Endothelial cell of umbilical vein (primary cell): ENCODE data around the gene LFNG. TPM values are rescaled to one million over a fixed set of nuclear protein-coding genes. Genes with fewer than 3 reads are reported as not detected.

ENCODE experiments used
- BruUV-seq: library from RNA; stranded (reverse); fragments of 400-500 nt; replicated peaks from 2 replicates; lab custom pipeline; 2021; lab: Mats Ljungman, UMichigan
- CTCF ChIA-PET: fragments of 300-600, 350-600 bp; sonication (Branson Sonifier 250); formaldehyde crosslinking; loops from one replicate; lab custom pipeline; 2021; ENCODE audit warnings: antibody characterized with exemption, inconsistent platforms; lab: Charles Lee
- POLR2A ChIA-PET: fragments of 300-600, 350-600 bp; sonication (Branson Sonifier 250); formaldehyde crosslinking; loops from one replicate; lab custom pipeline; 2021; ENCODE audit warnings: antibody characterized with exemption, inconsistent platforms; lab: Charles Lee
- DNase-seq: peaks from one replicate; pipeline ENCODE4 v3.0.0-alpha.2; 2011; ENCODE audit warnings: low read depth, low spot score
- FAIRE-seq: peaks from 2 replicates; lab custom pipeline; 2011; peaks lifted over from hg19 to GRCh38; lab: Jason Lieb, UNC
- H2AFZ ChIP-seq: 2 replicates; pipeline ENCODE4 v1.6.0; 2012; ENCODE audit warnings: low read depth, low read length, control low read depth, inconsistent platforms
- H3K27ac ChIP-seq: 2 replicates; pipeline ENCODE4 v1.5.1; 2011; ENCODE audit warnings: low read depth, mild to moderate bottlenecking, control low read depth, low read length, moderate library complexity; ENCODE audit not compliant: insufficient read depth
- H3K27me3 ChIP-seq, 2 experiments: 2 replicates each; pipeline versions ENCODE4 v1.6.0 to v1.6.1; 2011; ENCODE audit warnings: low read length in 2 of 2, mixed read lengths in 1 of 2; ENCODE audit not compliant: control insufficient read depth in 2 of 2, insufficient read depth in 2 of 2
- H3K36me3 ChIP-seq, 2 experiments: 2 replicates in 1 of 2; 3 replicates in 1 of 2; pipeline ENCODE4 v1.5.1; 2011; ENCODE audit warnings: low read length in 2 of 2, mild to moderate bottlenecking in 1 of 2, moderate library complexity in 1 of 2; ENCODE audit not compliant: control insufficient read depth in 2 of 2, insufficient read depth in 2 of 2; ENCODE audit errors: extremely low read depth in 1 of 2
- H3K4me1 ChIP-seq: 3 replicates; pipeline ENCODE4 v1.5.1; 2011; ENCODE audit warnings: mild to moderate bottlenecking, low read length; ENCODE audit not compliant: control insufficient read depth, insufficient read depth; ENCODE audit errors: extremely low read depth
- H3K4me2 ChIP-seq: 2 replicates; pipeline ENCODE4 v1.6.1; 2011; ENCODE audit warnings: low read length, control low read depth, mixed read lengths; ENCODE audit not compliant: insufficient read depth
- H3K4me3 ChIP-seq, 3 experiments: fragments of 200-600 bp in 1 of 3; sonication (generic), shearing (Covaris generic) in 1 of 3; replicated peaks in 1 of 3; 2 replicates each; pipeline ENCODE4 v1.5.1; 2011 to 2016; ENCODE audit warnings: control low read depth in 3 of 3, low read length in 3 of 3, mild to moderate bottlenecking in 2 of 3, inconsistent platforms in 1 of 3, low read depth in 1 of 3, moderate library complexity in 1 of 3; ENCODE audit not compliant: insufficient read depth in 1 of 3
- H3K79me2 ChIP-seq: 2 replicates; pipeline ENCODE4 v1.6.0; 2012; ENCODE audit warnings: low read length, inconsistent platforms; ENCODE audit not compliant: control insufficient read depth, insufficient read depth
- H3K9ac ChIP-seq: replicated peaks from 2 replicates; pipeline ENCODE3; 2011; ENCODE audit warnings: low read length, control low read depth; ENCODE audit not compliant: insufficient read depth; ENCODE audit errors: extremely low read depth
- H3K9me1 ChIP-seq: replicated peaks from 3 replicates; pipeline ENCODE4 v1.6.0; 2011; ENCODE audit warnings: mild to moderate bottlenecking, low read length; ENCODE audit not compliant: control insufficient read depth, insufficient read depth; ENCODE audit errors: extremely low read depth
- H3K9me3 ChIP-seq: replicated peaks from 2 replicates; pipeline ENCODE4 v1.5.1; 2012; ENCODE audit warnings: low read length, inconsistent platforms; ENCODE audit not compliant: control insufficient read depth, insufficient read depth
- H4K20me1 ChIP-seq: replicated peaks from 2 replicates; pipeline ENCODE3; 2011; ENCODE audit warnings: mild to moderate bottlenecking, low read length; ENCODE audit not compliant: control insufficient read depth, insufficient read depth; ENCODE audit errors: extremely low read depth
- CTCF ChIP-seq, 2 donors: IDR thresholded peaks; 1 replicate in 1 of 2; 2 replicates in 1 of 2; pipeline ENCODE4 v1.5.1; 2011; ENCODE audit warnings: low read length in 2 of 2, mild to moderate bottlenecking in 2 of 2, moderate library complexity in 2 of 2, control low read depth in 1 of 2, inconsistent platforms in 1 of 2, low read depth in 1 of 2; ENCODE audit not compliant: insufficient read depth in 1 of 2; ENCODE audit errors: extremely low read depth in 1 of 2
- EZH2 ChIP-seq: IDR thresholded peaks from 2 replicates; pipeline ENCODE4 v1.6.1; 2012; ENCODE audit warnings: borderline replicate concordance, low read depth, mild to moderate bottlenecking, moderate library complexity, low read length, inconsistent platforms; ENCODE audit not compliant: severe bottlenecking
- FOS ChIP-seq: IDR thresholded peaks from 2 replicates; pipeline ENCODE4 v1.6.1; 2011; ENCODE audit warnings: mild to moderate bottlenecking, low read length, moderate library complexity, borderline replicate concordance; ENCODE audit not compliant: insufficient read depth
- GATA2 ChIP-seq: IDR thresholded peaks from 2 replicates; pipeline ENCODE4 v1.7.0; 2011; ENCODE audit warnings: low read depth, mild to moderate bottlenecking, moderate library complexity, mixed read lengths, low read length; ENCODE audit not compliant: insufficient read length, insufficient read depth
- JUN ChIP-seq: IDR thresholded peaks from 2 replicates; pipeline ENCODE4 v1.6.1; 2011; ENCODE audit warnings: borderline replicate concordance, low read depth; ENCODE audit not compliant: insufficient read length, insufficient read depth
- MAX ChIP-seq: IDR thresholded peaks from 2 replicates; pipeline ENCODE4 v1.6.1; 2011; ENCODE audit not compliant: insufficient read depth, insufficient read length
- MYC ChIP-seq: IDR thresholded peaks from one replicate; pipeline ENCODE4 v1.6.1; 2011; ENCODE audit warnings: mild to moderate bottlenecking, low read depth, low read length
- POLR2A ChIP-seq: IDR thresholded peaks from 2 replicates; pipeline ENCODE4 v1.6.1; 2012; ENCODE audit warnings: low read depth, mild to moderate bottlenecking, control low read depth, low read length
- POLR2AphosphoS5 ChIP-seq: IDR thresholded peaks from 2 replicates; pipeline ENCODE4 v1.6.1; 2012; ENCODE audit warnings: low read depth, mild to moderate bottlenecking, control low read depth, low read length, moderate library complexity; ENCODE audit not compliant: insufficient read depth
- dilution Hi-C: fragments of 300-500 bp; cut with MboI; formaldehyde crosslinking; loops from one replicate; pipeline ENCODE4 v1.15.0; 2019; ENCODE audit warnings: low sequenced_read_pairs; ENCODE audit not compliant: extremely low pct_ligation_motif_present
- intact Hi-C: fragments of 100-400 bp; cut with micrococcal nuclease; formaldehyde crosslinking; loops from one replicate; pipeline ENCODE4 v1.10.0; 2022
- polyA plus RNA-seq, 4 experiments: library from polyadenylated mRNA; depleted of rRNA in 3 of 4; stranded (reverse) in 3 of 4; unstranded in 1 of 4; fragments of >200 nt; gene quantifications; 2 replicates each; pipeline versions ENCODE4 v1.2.1 to v1.2.3, GENCODE V29; 2011 to 2012; ENCODE audit warnings: missing spikeins in 1 of 4
- total RNA-seq: library from RNA; stranded (reverse); gene quantifications from 2 replicates; pipeline ENCODE4 v1.2.3, GENCODE V29; 2021

The LFNG gene
- total and polyA plus RNA-seq, 2 donors (not counting 3 experiments of a cell fraction or from before 2014, with no cell fraction given), result 12.6 to 13.1 TPM

GRCh38 chr7:2503056-2503941, 16.3 kb upstream of the LFNG start:
- no peaks in the 10 kb centered on the region for H3K9me1 ChIP-seq
- no peaks in the 10 kb centered on the region for H3K4me1 ChIP-seq
- H3K9me3 ChIP-seq, result no peaks in the 10 kb centered on the region
- intact Hi-C loops (no loop called here), dilution Hi-C loops (no loop called here)
- no peaks in the 10 kb centered on the region for H3K79me2 ChIP-seq
- H3K27ac ChIP-seq, result no peak overlapping the region
- no peak for DNase-seq
- TF ChIP-seq GATA2, result no peak
- TF ChIP-seq EZH2, result no peak
- no peak for TF ChIP-seq JUN
- TF ChIP-seq MAX, result no peak
- no peak for TF ChIP-seq POLR2A
- TF ChIP-seq CTCF (IDR thresholded peaks at IDR 0.05; ENCODE audit: extremely low read depth in 1 of 2, insufficient read depth in 1 of 2, low read depth in 1 of 2, low read length in 2 of 2), result no peak
- TF ChIP-seq FOS, result no peak
- TF ChIP-seq MYC, result no peak
- no peak for TF ChIP-seq POLR2AphosphoS5
- no peak for FAIRE-seq
- H3K36me3 ChIP-seq, result no peaks in the 10 kb centered on the region
- no peak overlapping the region for H3K4me2 ChIP-seq
- H2AFZ ChIP-seq, result no peak overlapping the region
- no TSS peak for BruUV-seq
- ChIA-PET POLR2A (no interaction called here), CTCF (no interaction called here)
- no peaks in the 10 kb centered on the region for H3K27me3 ChIP-seq
- no peak overlapping the region for H3K9ac ChIP-seq
- no peak overlapping the region for H3K4me3 ChIP-seq
- H4K20me1 ChIP-seq, result no peaks in the 10 kb centered on the region
